HepG2 (cell line): Measurements from ENCODE around the gene ACADVL. TPM values are rescaled to one million over a fixed set of nuclear protein-coding genes. Genes with fewer than 3 reads are reported as not detected.

Experiments
- ATAC-seq: fragments of 200-7000 bp; cut with Tn5 transposase; 3 replicates; pipeline ENCODE4 v1.9.1; 2020; ENCODE audit warnings: mild to moderate bottlenecking, moderate library complexity
- BruUV-seq: library from RNA; stranded (reverse); fragments of 400-500 nt; replicated peaks from 2 replicates; lab custom pipeline; 2021; lab: Mats Ljungman, UMichigan
- CTCF ChIA-PET: fragments of 300-600 bp; formaldehyde crosslinking; extraction: SDS; loops from one replicate; lab custom pipeline; 2021; ENCODE audit warnings: low total read pairs, inconsistent platforms, low intra/inter-chr PET ratio; lab: Yijun Ruan, JAX
- POLR2A ChIA-PET: fragments of 350-600 bp; sonication (Branson Sonifier 250); formaldehyde crosslinking; loops from one replicate; lab custom pipeline; 2020; ENCODE audit warnings: antibody characterized with exemption, inconsistent platforms; lab: Yijun Ruan, JAX
- DNase-seq: peaks from one replicate; pipeline ENCODE4 v3.0.0-alpha.2; 2015; ENCODE audit warnings: low spot score
- FAIRE-seq: peaks from 3 replicates; lab custom pipeline; 2011; peaks lifted over from hg19 to GRCh38; lab: Jason Lieb, UNC
- H2AFZ ChIP-seq: one replicate; pipeline ENCODE4 v1.6.1; 2011; ENCODE audit warnings: low read length, inconsistent platforms
- H3K27ac ChIP-seq: fragments of 300-600 bp; 3 replicates; pipeline ENCODE4 v1.8.0; 2011; ENCODE audit warnings: mixed run types, mild to moderate bottlenecking, mixed read lengths, low read length, inconsistent platforms; ENCODE audit not compliant: insufficient read depth; ENCODE audit errors: extremely low read length
- H3K27me3 ChIP-seq, 2 experiments: fragments of 200-600 bp in 1 of 2; 2 replicates in 1 of 2; 3 replicates in 1 of 2; pipeline versions ENCODE4 v1.6.0 to v1.8.0; 2011; ENCODE audit warnings: low read length in 2 of 2, mild to moderate bottlenecking in 2 of 2, moderate library complexity in 2 of 2, inconsistent platforms in 1 of 2; ENCODE audit not compliant: insufficient read depth in 2 of 2, control insufficient read depth in 1 of 2
- H3K36me3 ChIP-seq, 2 experiments: fragments of 200-600 bp in 1 of 2; replicated peaks in 1 of 2; 2 replicates in 1 of 2; 3 replicates in 1 of 2; pipeline versions ENCODE4 v1.5.1 to v1.8.0; 2011; ENCODE audit warnings: low read length in 2 of 2, inconsistent platforms in 1 of 2; ENCODE audit not compliant: insufficient read depth in 2 of 2, control insufficient read depth in 1 of 2
- H3K4me1 ChIP-seq: 2 replicates; pipeline ENCODE4 v1.5.1; 2012; ENCODE audit warnings: low read length, inconsistent platforms; ENCODE audit not compliant: insufficient read depth
- H3K4me2 ChIP-seq: 2 replicates; pipeline ENCODE4 v1.6.0; 2011; ENCODE audit warnings: low read depth, low read length, inconsistent platforms
- H3K4me3 ChIP-seq, 3 experiments: fragments of 200-600 bp in 1 of 3; sonication (generic), shearing (Covaris generic) in 1 of 3; replicated peaks in 1 of 3; 2 replicates each; pipeline ENCODE4 v1.5.1; 2011 to 2016; ENCODE audit warnings: low read length in 3 of 3, inconsistent platforms in 2 of 3, low read depth in 2 of 3, mild to moderate bottlenecking in 2 of 3, control low read depth in 1 of 3, mixed read lengths in 1 of 3; ENCODE audit not compliant: insufficient read depth in 1 of 3
- H3K79me2 ChIP-seq: one replicate; pipeline ENCODE4 v1.6.1; 2011; ENCODE audit warnings: low read length, inconsistent platforms; ENCODE audit not compliant: insufficient read depth
- H3K9ac ChIP-seq: 2 replicates; pipeline ENCODE4 v1.6.0; 2011; ENCODE audit warnings: mild to moderate bottlenecking, low read depth, low read length, inconsistent platforms; ENCODE audit not compliant: insufficient read depth
- H3K9me3 ChIP-seq: 2 replicates; pipeline ENCODE4 v1.5.1; 2012; ENCODE audit warnings: mild to moderate bottlenecking, low read length
- H4K20me1 ChIP-seq: 2 replicates; pipeline ENCODE4 v1.6.0; 2011; ENCODE audit warnings: inconsistent platforms, mild to moderate bottlenecking, low read length, moderate library complexity; ENCODE audit not compliant: insufficient read depth
- BORCS8-MEF2B ChIP-seq: sonication (generic); formaldehyde crosslinking; IDR thresholded peaks from 2 replicates; pipeline ENCODE4 v1.8.0; 2022; ENCODE audit warnings: mild to moderate bottlenecking, missing genetic modification reagents
- CENPBD1 ChIP-seq: sonication (generic); formaldehyde crosslinking; IDR thresholded peaks from 2 replicates; pipeline ENCODE4 v1.8.0; 2022; ENCODE audit warnings: missing genetic modification reagents, low read depth, mild to moderate bottlenecking, borderline replicate concordance
- EED ChIP-seq: sonication (generic); formaldehyde crosslinking; IDR thresholded peaks from 2 replicates; pipeline ENCODE4 v1.5.0; 2020; ENCODE audit warnings: mild to moderate bottlenecking, missing genetic modification reagents
- HDAC6 ChIP-seq: fragments of 200-600 bp; sonication (generic); IDR thresholded peaks from 2 replicates; pipeline ENCODE4 v1.7.0; 2017; ENCODE audit warnings: mild to moderate bottlenecking, antibody characterized with exemption, low read length, low read depth
- LCORL ChIP-seq, 2 experiments: fragments of 450-650 bp in 1 of 2; sonication (generic) in 1 of 2; formaldehyde crosslinking in 1 of 2; IDR thresholded peaks; 2 replicates each; pipeline versions ENCODE4 v1.5.0 to v1.6.1; 2017 to 2020; ENCODE audit warnings: antibody characterized with exemption in 1 of 2, missing genetic modification reagents in 1 of 2
- SNAPC5 ChIP-seq: sonication (generic); formaldehyde crosslinking; IDR thresholded peaks from 2 replicates; pipeline ENCODE4 v1.8.1; 2023; ENCODE audit warnings: mild to moderate bottlenecking, missing genetic modification reagents, borderline replicate concordance
- SP2 ChIP-seq: sonication (generic); formaldehyde crosslinking; IDR thresholded peaks from 2 replicates; pipeline ENCODE4 v1.5.1; 2020; ENCODE audit warnings: mild to moderate bottlenecking, missing genetic modification reagents
- SRF ChIP-seq: IDR thresholded peaks from 2 replicates; pipeline ENCODE4 v1.6.1; 2011; ENCODE audit warnings: mild to moderate bottlenecking, low read depth, low read length, moderate library complexity
- ZBTB20 ChIP-seq: sonication (generic); formaldehyde crosslinking; IDR thresholded peaks from 2 replicates; pipeline ENCODE4 v1.8.1; 2023; ENCODE audit warnings: missing genetic modification reagents, low read depth, mild to moderate bottlenecking, borderline replicate concordance
- ZFP37 ChIP-seq: sonication (generic); formaldehyde crosslinking; IDR thresholded peaks from 2 replicates; pipeline ENCODE4 v1.4.0; 2020; ENCODE audit warnings: missing genetic modification reagents, borderline replicate concordance
- ZNF10 ChIP-seq: sonication (generic); formaldehyde crosslinking; IDR thresholded peaks from 2 replicates; pipeline ENCODE4 v1.4.0; 2020; ENCODE audit warnings: mild to moderate bottlenecking, low read depth, missing genetic modification reagents, borderline replicate concordance
- WGBS: methylation state at CpG from one replicate; pipeline ENCODE4 v1.1.6; 2017; ENCODE audit warnings: low lambda C conversion rate; 5-methylcytosine and 5-hydroxymethylcytosine counted together
- in situ Hi-C: cut with HindIII; loops from 2 replicates; pipeline ENCODE4 v1.10.0; 2017; ENCODE audit warnings: low pct_unique_long_range_greater_than_20kb; ENCODE audit not compliant: extremely low pct_ligation_motif_present
- intact Hi-C: fragments of 100-400 bp; cut with micrococcal nuclease; formaldehyde crosslinking; loops from one replicate; pipeline ENCODE4 v1.10.0; 2022; ENCODE audit not compliant: unreplicated experiment
- polyA plus RNA-seq, 8 experiments: library from polyadenylated mRNA; depleted of rRNA in 3 of 8; stranded (reverse) in 7 of 8; unstranded in 1 of 8; fragments of >200 nt; fragmentation: Illumina TruSeq in 4 of 8; extraction: Trizol in 4 of 8; gene quantifications; 2 replicates each; pipeline versions ENCODE4 v1.2.1 to v1.2.3, GENCODE V29; 2011 to 2016; ENCODE audit warnings: low read depth in 4 of 8, missing spikeins in 1 of 8, mixed read lengths in 1 of 8; ENCODE audit not compliant: insufficient read depth in 1 of 8
- total RNA-seq, 5 experiments: library from RNA; depleted of rRNA; stranded (reverse); fragments of >200 nt; fragmentation: Illumina TruSeq; extraction: Trizol; gene quantifications; 2 replicates each; pipeline ENCODE4 v1.2.3, GENCODE V29; 2016; ENCODE audit warnings: low read depth in 1 of 5
- TF ChIP-seq, protein P1 (sequence below): sonication (generic); formaldehyde crosslinking; IDR thresholded peaks from 2 replicates; pipeline ENCODE4 v1.5.1; 2020; ENCODE audit warnings: missing genetic modification reagents, mild to moderate bottlenecking, borderline replicate concordance

Gene ACADVL
- total and polyA plus RNA-seq, 2 of the 13 experiments (the other 11 are each of a cell fraction or from before 2014, with no cell fraction given), result 219 to 412 TPM

DNA sequence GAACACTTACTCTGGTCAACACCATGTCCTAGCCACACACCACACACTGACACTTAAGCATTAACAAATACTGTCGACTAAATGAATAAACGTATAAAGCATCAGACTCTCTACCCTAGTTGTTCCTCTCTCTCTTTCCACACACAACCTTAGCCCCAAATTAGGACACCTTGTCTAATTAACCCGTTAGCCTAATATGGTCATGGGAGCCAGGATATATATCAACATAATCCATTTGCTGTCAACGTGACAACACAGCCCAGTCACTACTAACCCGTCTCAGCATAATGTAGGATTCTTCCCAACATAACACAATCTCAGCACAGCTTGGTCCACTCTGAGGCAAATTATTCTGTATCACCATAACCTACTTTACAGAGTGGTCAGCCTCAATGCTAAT, 12.4 kb downstream of the ACADVL start:
- in situ Hi-C loops (no loop called here), intact Hi-C loops (loop anchor here (10.0 kb wide), 1 partner anchor 57 kb away; the partner anchor contains the start of gene ASGR1)
- Histone ChIP-seq H3K79me2 (peaks cover 49% of the 10 kb centered on the region), H3K9me3 (no peaks in the 10 kb centered on the region), H3K27me3 (no peaks in the 10 kb centered on the region; a peak in 1 of 5 replicates), H3K36me3 (peaks cover 30 to 63% of the 10 kb centered on the region in 2 experiments), H3K9ac (peak overlapping the region; percentile 53; the same call in 1 of the 2 replicates), H4K20me1 (peaks cover 13% of the 10 kb centered on the region; the same call in 1 of the 2 replicates), H2AFZ (no peak overlapping the region), H3K4me2 (peak overlapping the region; percentile 92), H3K4me3 (peak overlapping the region; percentile 22 to 93 (median 89); a peak in 5 of 6 replicates), H3K27ac (no peak overlapping the region), H3K4me1 (peaks cover 48% of the 10 kb centered on the region)
- POLR2A ChIA-PET, result interaction anchor here (8.9 kb wide), 1 partner anchor 10 kb away, joined by 140 read pairs; the partner anchor contains the start of genes ACADVL and DLG4
- TSS peak; percentile 33 for BruUV-seq
- ATAC-seq (no peak), DNase-seq (no peak), FAIRE-seq (no peak)
- TF ChIP-seq HDAC6 (no peak), SRF (0 out of 2 replicates have a peak, but pooled peaks have one; percentile 35)
- 86% methylated on average over 5 of the region's 5 CpGs for WGBS
- CTCF ChIA-PET, result no interaction called here

DNA sequence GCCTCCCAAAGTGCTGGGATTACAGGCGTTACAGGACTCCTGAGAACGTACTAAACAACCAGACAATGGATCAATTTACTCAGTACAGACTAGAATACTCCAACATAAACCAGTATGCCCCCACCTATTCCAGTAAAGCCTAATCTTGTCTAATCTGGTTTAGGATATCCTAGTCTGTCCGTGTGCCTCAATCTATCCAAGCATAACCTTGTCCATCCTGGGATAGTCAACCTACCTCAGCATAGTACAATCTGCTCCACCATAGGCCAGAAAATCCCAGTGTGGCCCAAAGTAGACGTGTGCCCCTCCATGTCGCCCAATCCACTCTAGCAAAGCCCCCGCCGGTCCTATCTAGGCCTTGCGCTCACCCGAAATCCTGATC, 14.0 kb downstream of the ACADVL start:
- intact Hi-C loops, result loop anchor here (10.0 kb wide), 1 partner anchor 59 kb away; the partner anchor contains the start of gene ASGR1
- H3K9ac ChIP-seq, result peak overlapping the region; percentile 83
- FAIRE-seq (no peak), DNase-seq (no peak), ATAC-seq (peak; percentile 12)
- H3K36me3 ChIP-seq, result peaks cover 24 to 50% of the 10 kb centered on the region in 2 experiments
- H3K27me3 ChIP-seq, result no peaks in the 10 kb centered on the region; a peak in 1 of 5 replicates
- WGBS, result 0% methylated on average over 9 of the region's 9 CpGs
- in situ Hi-C loops, result no loop called here
- peaks cover 57% of the 10 kb centered on the region for H3K79me2 ChIP-seq
- no TSS peak for BruUV-seq
- ChIA-PET POLR2A (interaction anchor here (0.7 to 8.9 kb wide), 18 partner anchors 9 to 198 kb away, joined by 3 to 140 read pairs (median 5); partner anchors contain the start of genes ACADVL, ASGR1, ASGR2 and CTDNEP1), CTCF (no interaction called here)
- H2AFZ ChIP-seq, result no peak overlapping the region
- H3K4me3 ChIP-seq, result peak overlapping the region; percentile 66 to 93 (median 89)
- H3K9me3 ChIP-seq, result no peaks in the 10 kb centered on the region
- peak overlapping the region; percentile 92 for H3K4me2 ChIP-seq
- peaks cover 53% of the 10 kb centered on the region for H3K4me1 ChIP-seq
- H4K20me1 ChIP-seq, result peaks cover 13% of the 10 kb centered on the region; the same call in 1 of the 2 replicates
- TF ChIP-seq LCORL (IDR thresholded peaks at IDR 0.05) (no peak), LCORL (CRISPR knock-in tag; IDR thresholded peaks at IDR 0.05) (peak; percentile 3; the same call in 1 of the 2 replicates), ZNF10 (no peak), ZFP37 (CRISPR knock-in tag) (no peak), EED (CRISPR knock-in tag) (0 out of 2 replicates have a peak, but pooled peaks have one; percentile 5), BORCS8-MEF2B (CRISPR knock-in tag) (0 out of 2 replicates have a peak, but pooled peaks have one; percentile 0), CENPBD1 (CRISPR knock-in tag) (no peak), SNAPC5 (CRISPR knock-in tag) (0 out of 2 replicates have a peak, but pooled peaks have one; percentile 21), SP2 (CRISPR knock-in tag) (no peak), ZBTB20 (CRISPR knock-in tag) (0 out of 2 replicates have a peak, but pooled peaks have one; percentile 60)
- TF ChIP-seq, protein P1, sequence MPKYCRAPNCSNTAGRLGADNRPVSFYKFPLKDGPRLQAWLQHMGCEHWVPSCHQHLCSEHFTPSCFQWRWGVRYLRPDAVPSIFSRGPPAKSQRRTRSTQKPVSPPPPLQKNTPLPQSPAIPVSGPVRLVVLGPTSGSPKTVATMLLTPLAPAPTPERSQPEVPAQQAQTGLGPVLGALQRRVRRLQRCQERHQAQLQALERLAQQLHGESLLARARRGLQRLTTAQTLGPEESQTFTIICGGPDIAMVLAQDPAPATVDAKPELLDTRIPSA, result peak; percentile 23; the same call in 1 of the 2 replicates
- TF ChIP-seq, all 625 proteins: peak for 6
- H3K27ac ChIP-seq, result peak overlapping the region; percentile 79
